Hepatocyte (in vitro differentiated cells): ENCODE data around the gene TMPRSS2. TPM values are rescaled to one million over a fixed set of nuclear protein-coding genes. Genes with fewer than 3 reads are reported as not detected.

Experiments
- DNase-seq: peaks from one replicate; pipeline ENCODE4 v3.0.0-alpha.2; 2016; ENCODE audit warnings: low spot score
- H2AFZ ChIP-seq: fragments of 200-600 bp; sonication (generic); 2 replicates; pipeline ENCODE4 v1.6.0; 2016; ENCODE audit warnings: antibody characterized with exemption, mild to moderate bottlenecking
- H3K27ac ChIP-seq: fragments of 200-600 bp; sonication (generic); 2 replicates; pipeline ENCODE4 v1.5.1; 2016; ENCODE audit warnings: mild to moderate bottlenecking
- H3K27me3 ChIP-seq: fragments of 200-600 bp; sonication (generic); 2 replicates; pipeline ENCODE4 v1.6.1; 2016
- H3K36me3 ChIP-seq: fragments of 200-600 bp; sonication (generic); replicated peaks from 2 replicates; pipeline ENCODE4 v1.5.1; 2016; ENCODE audit warnings: low read depth; ENCODE audit not compliant: insufficient read depth
- H3K4me1 ChIP-seq: fragments of 200-600 bp; sonication (generic); 2 replicates; pipeline ENCODE4 v1.5.1; 2016; ENCODE audit warnings: mild to moderate bottlenecking, moderate library complexity; ENCODE audit not compliant: insufficient read depth
- H3K4me2 ChIP-seq: fragments of 200-600 bp; sonication (generic); 2 replicates; pipeline ENCODE4 v1.6.0; 2016
- H3K4me3 ChIP-seq: fragments of 200-600 bp; sonication (generic); 2 replicates; pipeline ENCODE4 v1.5.1; 2016; ENCODE audit warnings: mild to moderate bottlenecking
- H3K79me2 ChIP-seq: fragments of 200-600 bp; sonication (generic); 2 replicates; pipeline ENCODE4 v1.6.0; 2017; ENCODE audit warnings: mild to moderate bottlenecking
- H3K9me2 ChIP-seq: fragments of 200-600 bp; sonication (generic); replicated peaks from 2 replicates; pipeline ENCODE4 v1.6.0; 2017; ENCODE audit warnings: mild to moderate bottlenecking; ENCODE audit not compliant: insufficient read depth
- H3K9me3 ChIP-seq: fragments of 200-600 bp; sonication (generic); 2 replicates; pipeline ENCODE4 v1.5.1; 2016; ENCODE audit warnings: low read depth, mild to moderate bottlenecking
- H4K20me1 ChIP-seq: fragments of 200-600 bp; sonication (generic); 2 replicates; pipeline ENCODE4 v1.6.0; 2016; ENCODE audit warnings: mild to moderate bottlenecking; ENCODE audit not compliant: insufficient read depth, poor library complexity, severe bottlenecking
- CTCF ChIP-seq: fragments of 200-600 bp; sonication (generic); IDR thresholded peaks from 2 replicates; pipeline ENCODE4 v1.5.1; 2016; ENCODE audit warnings: antibody characterized with exemption, mild to moderate bottlenecking; ENCODE audit not compliant: poor library complexity
- EZH2 ChIP-seq: fragments of 200-600 bp; sonication (generic); IDR thresholded peaks from 2 replicates; pipeline ENCODE4 v1.6.1; 2016; ENCODE audit warnings: antibody characterized with exemption, mild to moderate bottlenecking, borderline replicate concordance
- EZH2phosphoT487 ChIP-seq: fragments of 200-600 bp; sonication (generic); IDR thresholded peaks from one replicate; pipeline ENCODE4 v1.6.1; 2018; ENCODE audit warnings: antibody characterized with exemption, mild to moderate bottlenecking, low read depth, moderate library complexity; ENCODE audit not compliant: unreplicated experiment, severe bottlenecking
- WGBS: methylation state at CpG from one replicate; pipeline ENCODE4 v1.1.6; 2016; ENCODE audit warnings: low lambda C conversion rate; ENCODE audit errors: missing lambda C conversion rate; 5-methylcytosine and 5-hydroxymethylcytosine counted together
- polyA plus RNA-seq: library from polyadenylated mRNA; unstranded; fragments of >200 nt; fragmentation: Nextera tagmentation; extraction: Ambion mirVana; gene quantifications from 2 replicates; pipeline ENCODE4 v1.2.1, GENCODE V29; 2016
- total RNA-seq: library from RNA; depleted of rRNA; stranded (reverse); fragments of >200 nt; gene quantifications from 2 replicates; pipeline ENCODE4 v1.2.3, GENCODE V29; 2014

The TMPRSS2 gene
- total and polyA plus RNA-seq, 2 experiments from 2014 or later = 65.9 to 121 TPM

- Histone ChIP-seq H3K4me3 (no peak overlapping the region), H3K4me1 (no peaks in the 10 kb centered on the region), H3K36me3 (no peaks in the 10 kb centered on the region), H2AFZ (no peak overlapping the region), H3K27me3 (no peaks in the 10 kb centered on the region), H3K9me3 (no peaks in the 10 kb centered on the region), H3K9me2 (no peaks in the 10 kb centered on the region), H3K4me2 (no peak overlapping the region), H3K79me2 (no peaks in the 10 kb centered on the region), H3K27ac (no peak overlapping the region), H4K20me1 (no peaks in the 10 kb centered on the region)
- TF ChIP-seq CTCF (no peak), EZH2 (no peak), EZH2phosphoT487 (no peak)
- WGBS = 70% methylated on average over 5 of the region's 5 CpGs
- DNase-seq = no peak
Observed at GRCh38 chr21:41449613-41450012, 58.3 kb downstream of the TMPRSS2 start.

GRCh38 chr21:41447356-41447755 lies 60.6 kb downstream of the TMPRSS2 start:
- Histone ChIP-seq H3K4me3 (no peak overlapping the region), H2AFZ (no peak overlapping the region), H3K9me2 (no peaks in the 10 kb centered on the region), H4K20me1 (no peaks in the 10 kb centered on the region), H3K4me2 (no peak overlapping the region), H3K27ac (no peak overlapping the region), H3K4me1 (no peaks in the 10 kb centered on the region), H3K9me3 (no peaks in the 10 kb centered on the region), H3K36me3 (no peaks in the 10 kb centered on the region), H3K79me2 (no peaks in the 10 kb centered on the region), H3K27me3 (no peaks in the 10 kb centered on the region)
- DNase-seq = no peak
- 96% methylated on average over 3 of the region's 3 CpGs for WGBS
- TF ChIP-seq EZH2phosphoT487 (no peak), CTCF (no peak), EZH2 (no peak)

- Histone ChIP-seq H3K4me1 (no peaks in the 10 kb centered on the region), H2AFZ (no peak overlapping the region), H4K20me1 (no peaks in the 10 kb centered on the region), H3K36me3 (no peaks in the 10 kb centered on the region), H3K9me3 (no peaks in the 10 kb centered on the region), H3K27me3 (no peaks in the 10 kb centered on the region), H3K79me2 (no peaks in the 10 kb centered on the region), H3K4me3 (no peak overlapping the region), H3K4me2 (no peak overlapping the region), H3K27ac (no peak overlapping the region), H3K9me2 (no peaks in the 10 kb centered on the region)
- WGBS = 29% methylated on average over 4 of the region's 4 CpGs
- TF ChIP-seq CTCF = no peak
- no peak for TF ChIP-seq EZH2
- TF ChIP-seq EZH2phosphoT487 = no peak
- DNase-seq = no peak
Observed at GRCh38 chr21:41446586-41446985, 61.4 kb downstream of the TMPRSS2 start.

GRCh38 chr21:41445465-41445862 lies 62.5 kb downstream of the TMPRSS2 start:
- no peak for DNase-seq
- no peaks in the 10 kb centered on the region for H4K20me1 ChIP-seq
- H3K27me3 ChIP-seq = no peaks in the 10 kb centered on the region
- H2AFZ ChIP-seq = no peak overlapping the region
- H3K79me2 ChIP-seq = no peaks in the 10 kb centered on the region
- no peak for TF ChIP-seq CTCF
- no peak for TF ChIP-seq EZH2phosphoT487
- TF ChIP-seq EZH2 = no peak
- H3K4me3 ChIP-seq = no peak overlapping the region
- H3K4me2 ChIP-seq = no peak overlapping the region
- WGBS = 69% methylated on average over 7 of the region's 7 CpGs
- H3K9me2 ChIP-seq = no peaks in the 10 kb centered on the region
- no peak overlapping the region for H3K27ac ChIP-seq
- H3K36me3 ChIP-seq = no peaks in the 10 kb centered on the region
- no peaks in the 10 kb centered on the region for H3K4me1 ChIP-seq
- no peaks in the 10 kb centered on the region for H3K9me3 ChIP-seq
